HG02759 (cell line): ENCODE measurements around the gene OR5B17.
"Not testable (repeated sequence)": the region's sequence is repeated elsewhere in the genome, so short reads cannot be mapped to it uniquely, and the experiment has no call there.

Experiments used
- ATAC-seq: cut with Tn5 transposase; IDR thresholded peaks from one replicate; pipeline ENCODE4 v1.9.1; 2021; ENCODE audit warnings: mild to moderate bottlenecking, moderate library complexity; ENCODE audit not compliant: unreplicated experiment

The OR5B17 gene

DNA sequence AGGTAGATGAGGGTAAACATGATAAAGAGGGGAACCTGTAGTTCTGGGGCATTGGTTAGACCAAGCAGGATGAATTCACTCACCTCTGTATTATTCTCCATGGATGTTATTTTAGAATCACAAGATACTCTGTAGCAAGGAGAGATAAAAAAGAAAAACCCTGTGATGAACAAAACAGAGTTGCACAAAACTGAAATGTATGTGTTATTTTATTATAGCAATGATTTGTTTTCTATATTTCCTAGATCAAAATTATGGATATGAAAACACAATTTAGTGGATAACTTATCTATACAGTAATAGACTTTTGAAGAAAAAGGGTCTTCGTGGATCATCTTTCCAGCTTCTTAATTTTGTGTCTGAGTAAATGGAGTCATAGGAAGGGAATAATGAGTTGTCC is at the start of gene OR5B17:
Gene OR5B17, minus strand, starts transcription at position 101 of the 400 bp plus-strand sequence. Its CDS starts 0 bp downstream, at position 101.
- no peak for ATAC-seq

- ATAC-seq = no peak
These were observed 47.9 kb upstream of the OR5B17 start, which contains the start of gene OR5B3 for GRCh38 chr11:58406774-58407173. TSS of gene OR5B3 (minus strand) at chr11:58406874. CDS start at chr11:58403409, 3,465 bp downstream.

DNA sequence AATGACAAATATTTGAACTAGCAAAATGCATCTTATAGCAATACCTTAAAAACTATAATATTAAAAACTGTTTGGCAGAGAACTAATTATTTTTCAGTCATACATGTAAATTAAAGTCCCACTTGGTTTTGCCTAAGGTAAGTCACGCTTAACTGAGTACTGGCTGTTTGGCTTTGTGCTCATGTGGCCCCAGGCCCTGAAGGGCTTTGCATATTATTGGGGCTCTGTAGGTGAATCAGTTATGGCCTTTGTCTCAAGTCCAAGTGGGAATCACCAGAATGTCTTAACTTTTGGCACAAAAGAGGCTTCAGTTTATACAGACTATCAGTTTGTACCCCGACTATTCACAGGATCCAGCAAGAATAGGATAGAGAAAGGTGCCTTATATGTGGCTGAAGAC is 40.8 kb upstream of the OR5B17 start:
- not testable (repeated sequence) for ATAC-seq

- ATAC-seq = no peak
These were observed 36.7 kb upstream of the OR5B17 start for GRCh38 chr11:58395581-58395980.

DNA sequence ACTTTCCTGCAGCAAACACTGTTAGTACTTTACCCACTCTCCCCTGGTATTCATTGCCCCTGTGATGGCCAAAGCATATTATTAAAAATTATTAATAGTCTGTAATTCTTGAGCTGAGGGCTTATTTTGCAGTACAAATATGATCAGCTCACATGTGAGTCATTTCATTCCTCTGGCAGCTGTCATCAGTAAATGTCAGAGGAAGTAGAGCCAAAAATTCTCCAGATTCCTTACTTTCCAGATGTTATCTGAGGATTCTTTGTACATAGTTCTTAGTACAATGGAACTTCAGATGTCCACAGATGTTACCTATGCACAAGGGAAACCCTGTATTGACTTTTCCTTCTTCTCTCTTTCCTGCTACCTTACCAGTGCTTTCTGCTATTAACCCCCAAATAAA is 35.3 kb upstream of the OR5B17 start:
- ATAC-seq = no peak

DNA sequence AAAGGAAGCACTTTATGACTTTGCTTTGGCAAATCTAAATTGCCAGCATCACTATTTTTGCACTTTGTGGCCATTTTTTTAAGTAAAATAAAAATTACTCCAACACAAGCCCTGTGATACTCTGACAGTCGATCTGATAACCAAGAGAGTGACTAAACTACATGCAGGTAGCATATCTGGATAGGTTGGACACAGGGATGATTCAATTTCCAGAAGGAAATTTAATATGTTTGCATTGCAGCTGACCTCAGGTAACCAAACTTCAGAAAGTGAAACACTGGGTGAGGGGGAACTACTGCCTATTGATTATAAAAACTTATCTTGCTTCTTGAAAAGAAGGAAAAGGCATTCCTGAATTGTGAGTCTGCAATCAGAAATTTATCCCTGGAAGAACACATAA is 33.9 kb upstream of the OR5B17 start:
- ATAC-seq = no peak

DNA sequence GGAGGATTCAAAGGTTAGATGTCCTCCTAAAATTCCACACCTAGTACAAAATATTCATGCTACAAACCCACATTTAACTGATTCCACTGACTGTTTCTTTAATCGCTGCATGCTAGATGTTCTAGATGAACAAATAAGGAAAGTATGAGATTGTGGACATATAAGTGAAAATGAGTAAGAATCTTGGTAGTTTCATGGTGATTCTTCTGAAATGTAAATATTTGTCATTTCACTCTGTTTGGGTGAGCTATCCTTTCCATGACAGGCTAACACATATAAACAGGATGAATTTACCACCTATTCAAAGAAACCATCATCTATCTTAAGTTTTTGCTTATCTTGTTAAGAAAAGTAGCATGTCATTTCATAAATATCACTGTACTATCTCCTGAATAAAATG is 33.0 kb upstream of the OR5B17 start:
- no peak for ATAC-seq

DNA sequence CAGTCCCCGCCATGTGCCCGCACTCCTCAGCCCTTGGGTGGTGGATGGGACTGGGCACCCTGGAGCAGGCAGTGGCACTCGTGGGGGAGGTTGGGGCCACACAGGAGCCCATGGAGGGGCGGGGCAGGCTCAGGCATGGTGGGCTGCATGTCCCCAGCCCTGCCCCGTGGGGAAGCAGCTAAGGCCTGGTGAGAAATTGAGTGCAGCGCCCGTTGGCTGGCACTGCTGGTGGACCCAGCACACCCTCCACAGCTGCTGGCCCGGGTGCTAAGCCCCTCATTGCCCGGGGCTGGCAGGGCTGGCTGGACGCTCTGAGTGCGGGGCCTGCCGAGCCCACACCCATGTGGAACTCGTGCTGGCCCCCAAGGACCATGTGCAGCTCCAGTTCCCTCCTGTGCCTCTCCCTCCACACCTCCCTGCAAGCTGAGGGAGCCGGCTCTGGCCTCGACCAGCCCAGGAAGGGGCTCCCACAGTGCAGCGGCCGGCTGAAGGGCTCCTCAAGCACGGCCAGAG is 31.7 kb upstream of the OR5B17 start:
- ATAC-seq = no peak

GRCh38 chr11:58354727-58355126 is 4.1 kb downstream of the OR5B17 start:
- no peak for ATAC-seq

GRCh38 chr11:58345204-58345603 is 13.7 kb downstream of the OR5B17 start:
- no peak for ATAC-seq

GRCh38 chr11:58334708-58335107 is 24.2 kb downstream of the OR5B17 start:
- ATAC-seq = no peak

GRCh38 chr11:58330861-58331260 is 28.0 kb downstream of the OR5B17 start:
- no peak for ATAC-seq

DNA sequence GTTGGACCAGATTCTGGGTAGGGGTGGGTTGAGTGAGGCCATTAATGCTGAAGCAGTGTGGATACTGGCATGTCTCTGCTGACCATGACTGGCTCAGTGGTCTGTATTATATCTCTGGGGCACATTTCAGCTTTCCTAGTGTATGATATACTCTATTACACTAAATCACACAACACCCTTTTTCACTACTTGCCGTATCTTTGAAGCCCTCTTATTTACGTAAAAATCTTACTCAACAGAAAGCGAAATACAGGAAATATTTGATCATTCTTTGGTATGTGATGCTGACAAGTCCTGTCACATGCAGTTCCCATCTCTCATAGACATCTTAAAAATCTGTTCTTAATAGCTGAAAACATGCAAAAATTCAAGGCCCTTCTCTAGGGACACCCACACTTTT is 40.3 kb downstream of the OR5B17 start:
- ATAC-seq = no peak

GRCh38 chr11:58316142-58316541 is 42.7 kb downstream of the OR5B17 start:
- ATAC-seq = no peak
